Dedifferentiated amniotic fluid mesenchymal stem cell (primary cell): ENCODE data around the gene SEPTIN8.
A peak's percentile ranks its signal among the peaks of the same experiment; 100 is the strongest.

Source experiments
- DNase-seq: peaks from one replicate; pipeline ENCODE4 v3.0.0-alpha.2; 2016; ENCODE audit errors: extremely low spot score

Gene SEPTIN8

DNA sequence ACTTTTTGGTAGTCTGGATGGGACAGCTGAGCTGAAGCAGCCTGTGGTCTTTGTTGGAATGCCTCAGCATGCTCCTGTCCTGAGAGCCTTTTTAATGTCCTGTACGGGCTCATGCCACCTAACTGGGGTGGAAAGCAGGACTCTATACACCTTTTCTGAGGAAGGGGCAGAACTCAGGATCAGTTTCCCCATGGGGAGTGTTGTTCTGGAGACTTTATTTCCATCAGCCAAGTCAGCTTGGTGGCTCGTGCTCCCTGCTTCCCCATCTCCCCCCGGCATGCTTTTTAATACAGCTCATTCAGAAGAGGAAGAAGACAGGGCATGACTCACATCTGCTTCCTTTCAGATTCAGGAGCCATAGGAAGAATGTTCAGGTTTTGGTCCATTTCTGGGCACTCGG lies 5.1 kb upstream of the SEPTIN8 start:
- DNase-seq: no peak

DNA sequence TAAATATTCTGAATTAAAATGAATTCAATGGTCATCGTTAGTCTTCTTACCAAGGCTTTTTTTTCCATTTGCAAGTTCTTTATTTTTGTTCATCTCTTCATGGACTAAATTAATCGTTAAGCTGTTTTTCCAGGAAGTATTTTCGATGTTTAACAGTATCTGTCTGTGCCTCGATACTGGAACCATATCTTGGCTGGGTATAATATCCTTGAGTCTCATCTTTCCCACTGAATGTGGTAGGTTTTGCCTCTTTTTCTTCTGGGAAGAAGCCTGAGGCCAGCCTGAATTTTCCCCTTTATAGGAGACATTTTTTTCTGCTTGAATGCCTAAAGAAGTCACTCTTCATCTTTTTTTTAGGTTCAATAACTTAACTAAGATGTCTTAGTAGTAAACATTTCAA lies 4.0 kb upstream of the SEPTIN8 start:
- DNase-seq: no peak

- no peak for DNase-seq
Observed at GRCh38 chr5:132780577-132780976, 3.5 kb upstream of the SEPTIN8 start.

GRCh38 chr5:132779961-132780360 lies 2.9 kb upstream of the SEPTIN8 start:
- no peak for DNase-seq

GRCh38 chr5:132778856-132779255 lies 1.8 kb upstream of the SEPTIN8 start:
- no peak for DNase-seq

- DNase-seq: no peak
Observed at GRCh38 chr5:132778129-132778528, 1.1 kb upstream of the SEPTIN8 start.

DNA sequence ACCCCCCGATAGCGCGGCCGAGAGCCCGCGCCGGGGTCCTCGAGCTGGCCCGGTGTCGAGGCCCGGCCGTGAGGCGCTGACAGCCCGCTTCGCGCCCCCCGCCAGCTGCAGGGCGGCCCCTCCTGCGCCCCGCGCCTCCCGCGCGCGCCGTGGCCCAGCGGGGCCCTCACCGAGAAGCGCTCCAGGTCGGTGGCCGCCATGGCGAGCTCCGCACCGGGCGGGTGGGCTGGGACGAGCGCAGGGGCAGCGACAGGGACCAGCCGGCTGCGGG lies 166 bp downstream of the SEPTIN8 start:
- DNase-seq: no peak

DNA sequence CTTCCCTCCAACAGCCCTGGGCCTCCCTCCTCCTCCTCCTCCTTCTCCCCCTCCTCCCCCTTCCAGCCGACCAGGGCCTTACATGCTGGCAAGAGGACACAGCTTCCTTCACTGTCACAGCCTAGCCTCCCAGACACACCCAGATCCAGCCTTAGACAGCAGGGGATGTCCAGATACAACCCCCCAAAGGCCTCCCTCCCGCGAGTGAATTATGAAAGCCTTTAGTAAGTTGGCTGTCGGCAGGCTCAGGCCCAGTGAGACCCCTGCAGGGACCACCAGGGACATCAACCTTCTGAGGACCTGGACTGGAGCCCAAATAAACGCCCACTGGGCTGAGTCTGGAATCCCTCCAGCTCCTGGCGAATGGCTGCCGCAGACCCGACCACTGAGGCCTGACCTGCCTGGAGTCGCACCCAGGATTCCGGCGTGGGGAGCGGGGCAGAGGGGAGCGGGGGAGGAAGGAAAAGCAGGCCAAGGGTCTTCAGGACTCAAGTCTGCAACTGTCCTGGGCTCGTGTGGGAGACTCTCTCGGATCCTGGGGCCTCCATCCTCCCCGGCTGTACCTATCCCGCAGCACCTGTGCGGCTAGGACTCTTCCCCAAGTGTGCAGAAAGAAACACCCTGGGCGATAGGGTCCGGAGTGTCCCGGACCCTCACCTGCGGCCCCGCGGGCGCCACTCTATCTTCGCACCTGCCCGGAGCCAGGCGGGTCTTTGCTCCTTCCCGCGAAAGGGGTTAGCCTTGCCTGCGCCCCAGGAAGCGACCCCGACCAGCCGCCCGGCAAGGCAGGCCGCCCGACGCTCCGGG lies 705 bp downstream of the SEPTIN8 start:
- peak; percentile 52 for DNase-seq

- peak; percentile 26 for DNase-seq
Observed at GRCh38 chr5:132775476-132775961, 1.5 kb downstream of the SEPTIN8 start.

DNA sequence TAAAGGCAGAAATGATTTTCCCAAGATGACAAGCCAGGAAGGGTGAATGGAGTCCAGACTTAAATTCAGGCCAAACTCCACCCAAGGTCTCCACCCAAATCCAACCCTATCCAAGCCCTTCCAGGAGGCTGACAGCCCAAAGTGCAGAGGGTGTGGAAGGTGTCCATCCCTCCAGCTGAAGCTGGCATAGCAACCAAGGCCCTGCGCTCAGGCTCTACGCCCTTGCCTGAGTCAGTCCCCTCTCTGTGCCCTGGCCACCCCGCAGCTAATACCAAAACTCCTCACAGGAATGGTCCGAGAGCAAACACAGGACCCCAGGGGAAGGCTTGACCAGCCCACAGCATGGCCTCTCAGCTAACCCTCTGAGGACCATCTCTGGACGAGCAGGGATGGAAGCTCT lies 2.1 kb downstream of the SEPTIN8 start:
- no peak for DNase-seq

- no peak for DNase-seq
Observed at GRCh38 chr5:132774406-132774805, 2.6 kb downstream of the SEPTIN8 start.

DNA sequence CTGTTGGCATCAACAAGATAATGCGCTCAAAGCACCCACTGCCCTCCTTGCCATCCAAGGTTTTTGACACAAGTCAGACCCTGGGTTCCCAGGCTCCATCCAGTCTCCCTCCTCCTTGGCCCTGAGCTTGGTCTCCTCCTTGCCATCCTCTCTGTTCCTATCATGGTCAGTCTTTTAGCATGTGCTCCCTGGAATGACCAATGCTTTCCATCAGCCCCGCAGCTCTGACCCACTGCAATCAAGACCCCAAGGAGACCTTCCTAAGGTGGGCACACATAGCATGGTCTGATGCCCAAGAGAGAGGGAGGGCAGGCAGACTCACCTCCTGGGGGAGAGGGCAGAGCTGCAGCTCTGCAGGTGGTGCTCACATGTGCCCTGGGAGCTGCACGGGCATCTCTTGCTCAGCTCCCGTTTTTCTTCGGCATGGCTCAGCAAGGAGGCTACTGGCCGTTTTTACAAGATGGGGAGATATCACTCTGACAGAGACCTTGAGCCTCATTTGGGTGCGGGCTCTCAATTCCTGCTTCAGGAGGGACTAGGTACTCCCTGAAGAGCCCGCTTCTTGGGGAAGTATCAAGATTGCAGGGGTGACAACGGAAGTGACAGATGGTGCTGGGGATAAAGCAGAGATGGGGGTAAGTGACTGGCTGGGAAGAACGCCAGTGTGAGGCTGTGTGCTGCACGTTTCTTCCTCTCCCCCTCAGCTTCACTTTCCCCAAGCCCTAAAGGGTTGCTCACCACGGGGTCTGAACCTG lies 3.3 kb downstream of the SEPTIN8 start:
- no peak for DNase-seq

DNA sequence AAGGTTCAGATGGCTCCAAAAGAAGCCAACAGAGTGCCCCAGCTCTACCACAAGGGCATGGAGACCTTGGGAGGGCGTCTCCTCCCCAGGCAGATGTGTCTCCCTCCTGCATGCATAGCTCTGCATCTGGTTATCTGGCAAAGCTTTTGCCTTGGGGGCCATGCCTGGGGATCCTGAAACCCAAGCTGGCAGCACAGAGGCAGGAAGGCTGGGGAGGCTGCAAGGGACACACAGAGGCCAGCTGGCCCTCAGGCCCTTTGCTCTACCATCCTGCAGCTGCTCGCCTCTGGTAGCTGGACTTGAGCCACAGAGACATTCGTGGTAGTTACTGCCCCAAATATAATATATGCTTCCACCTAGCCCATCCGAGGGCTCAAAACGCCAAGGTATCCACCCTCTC lies 3.9 kb downstream of the SEPTIN8 start:
- no peak for DNase-seq

- DNase-seq: no peak
Observed at GRCh38 chr5:132772291-132773070, 4.6 kb downstream of the SEPTIN8 start.

DNA sequence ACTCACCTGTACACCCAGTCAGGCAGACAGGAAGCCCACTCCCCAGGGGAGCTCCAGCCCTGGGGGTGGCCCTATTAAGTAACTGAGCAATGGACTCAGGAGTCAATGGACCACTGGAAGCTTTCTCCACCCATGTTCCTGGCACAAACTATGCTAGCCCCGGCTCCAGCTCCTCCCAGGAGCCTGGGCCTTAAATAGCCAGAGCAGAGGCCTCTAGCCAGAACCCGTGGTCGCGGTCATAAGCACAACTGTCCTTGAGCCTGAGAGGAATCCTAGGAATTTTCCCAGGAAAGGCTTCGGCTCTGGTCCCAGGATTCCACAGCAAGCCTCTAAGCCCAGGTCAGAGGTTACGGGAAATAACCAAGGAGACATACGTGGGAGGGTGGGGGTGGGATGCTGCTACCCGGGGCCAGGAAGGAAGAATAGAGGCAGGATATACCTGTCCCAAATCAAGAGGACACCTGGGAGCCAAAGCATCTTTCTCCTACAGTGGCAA lies 5.5 kb downstream of the SEPTIN8 start:
- DNase-seq: peak; percentile 40

- DNase-seq: no peak
Observed at GRCh38 chr5:132770476-132771159, 6.4 kb downstream of the SEPTIN8 start.

DNA sequence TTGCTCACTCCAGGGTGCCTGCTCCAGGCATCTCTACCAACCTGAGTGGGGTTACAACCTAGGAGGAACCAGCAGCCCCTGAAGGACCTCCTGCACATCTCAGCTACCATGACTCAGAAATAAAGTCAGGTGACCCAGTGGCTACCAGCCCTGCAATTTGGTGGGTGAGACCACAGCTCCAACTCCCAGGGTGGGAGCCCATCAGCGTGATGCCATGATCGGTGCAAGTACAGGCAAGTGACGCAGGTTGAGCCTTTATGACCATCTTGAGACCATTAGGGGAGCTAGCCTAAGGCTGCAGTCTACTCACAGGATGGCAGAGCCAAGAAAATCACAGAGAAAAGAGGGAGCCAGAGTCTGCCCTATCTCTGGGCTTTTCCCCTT lies 8.6 kb downstream of the SEPTIN8 start:
- DNase-seq: no peak

DNA sequence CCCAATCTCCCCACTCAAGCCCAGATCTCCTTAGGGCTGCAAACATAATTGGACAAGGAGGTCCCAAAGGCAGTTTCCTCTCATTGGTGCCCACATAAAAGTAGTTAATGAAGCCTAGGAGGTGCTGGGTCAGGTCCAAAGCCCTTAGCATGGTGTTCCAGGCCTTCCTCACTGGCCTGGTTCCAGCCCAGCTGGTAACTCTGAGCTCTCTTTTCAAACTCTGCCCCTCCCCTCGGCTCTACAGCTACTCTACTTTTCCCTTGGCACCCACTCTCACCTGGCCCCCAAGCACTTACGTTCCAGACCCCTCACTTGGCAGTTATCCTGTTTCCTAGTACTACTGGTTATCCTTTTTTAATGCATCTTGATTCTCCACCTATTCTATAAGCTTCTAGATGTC lies 9.9 kb downstream of the SEPTIN8 start:
- DNase-seq: no peak

DNA sequence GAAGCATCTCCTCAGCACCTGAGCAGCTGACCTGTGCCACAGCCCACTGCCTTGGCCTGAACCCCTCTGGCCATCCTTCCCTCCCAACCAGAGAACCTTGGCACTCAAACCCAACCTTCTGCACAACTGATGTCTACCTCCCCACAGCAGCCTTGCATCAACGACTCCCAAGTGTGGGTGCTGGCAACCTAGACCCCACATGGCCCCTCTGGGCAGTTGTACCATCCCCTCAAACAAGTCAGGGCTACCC lies 10.3 kb downstream of the SEPTIN8 start:
- DNase-seq: no peak

DNA sequence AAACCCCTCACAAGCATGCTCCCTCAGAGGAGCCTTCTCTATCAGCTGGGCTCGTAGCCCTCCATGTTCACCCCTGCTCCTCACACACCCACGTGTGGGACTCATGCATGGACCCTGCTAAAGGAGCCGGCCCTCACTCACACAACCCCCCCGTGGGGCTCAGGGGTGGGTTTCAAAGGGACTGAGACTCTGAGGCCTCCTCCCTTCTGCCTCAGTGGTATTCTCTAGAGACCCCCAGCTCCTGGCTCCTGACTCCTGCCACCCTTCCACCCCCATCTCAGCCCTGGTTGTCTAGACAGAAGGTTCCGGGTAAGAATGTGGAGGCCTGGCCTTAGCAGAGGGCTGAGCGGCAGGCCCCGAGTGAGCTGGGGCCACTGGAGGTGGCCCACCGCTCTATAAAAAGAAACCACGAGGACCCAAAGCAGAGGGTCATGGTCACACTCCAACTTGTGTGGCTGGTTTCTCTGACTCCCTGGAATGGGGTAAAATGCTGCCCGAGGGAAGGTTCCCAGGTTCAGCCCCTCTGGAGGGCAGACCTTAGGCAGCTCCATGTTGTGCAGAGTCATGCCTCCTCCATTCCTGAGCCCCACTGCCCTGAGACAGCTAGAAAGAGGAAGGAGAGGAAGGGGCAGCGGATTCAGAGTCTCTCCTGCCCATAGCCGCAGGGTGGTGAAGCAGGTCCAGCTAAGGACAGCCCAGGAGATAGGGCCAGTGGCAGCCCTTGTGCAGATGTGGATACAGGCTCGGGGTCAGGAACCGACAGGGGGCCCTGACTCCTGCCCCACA lies 10.8 kb downstream of the SEPTIN8 start:
- no peak for DNase-seq

DNA sequence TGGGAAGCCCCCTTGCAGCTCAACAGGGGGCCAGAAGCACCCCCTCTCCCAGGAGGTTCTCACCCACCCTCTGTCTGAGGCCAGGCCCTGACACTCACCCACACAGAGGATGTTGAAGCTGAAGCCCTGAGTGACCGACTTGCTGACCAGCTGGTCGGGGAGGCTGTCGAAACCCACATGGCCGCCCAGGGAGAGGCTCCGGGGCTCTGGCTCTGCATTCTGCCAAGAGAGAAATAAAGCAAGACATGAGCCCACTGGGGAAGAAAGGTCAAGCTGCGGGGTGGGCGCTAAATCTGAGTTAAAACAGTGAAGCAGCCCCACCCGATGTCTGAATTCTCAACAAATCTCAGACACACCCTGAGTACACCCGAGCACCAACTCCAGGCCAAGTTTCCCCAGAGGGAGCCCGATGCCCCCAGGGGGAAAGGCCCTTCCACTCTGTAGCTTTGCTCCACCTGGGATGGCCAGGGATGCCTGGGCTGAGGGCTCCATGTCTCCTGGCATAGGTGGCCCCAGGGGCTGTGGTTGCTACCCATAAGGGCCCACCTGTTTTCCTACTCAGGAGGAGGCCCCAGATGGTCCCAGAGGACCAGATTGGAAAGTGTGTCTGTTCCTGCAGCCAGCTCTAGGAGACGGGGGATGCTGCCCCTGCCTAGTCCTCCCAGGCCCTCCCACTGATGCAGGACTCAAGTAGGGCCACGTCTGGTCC lies 11.6 kb downstream of the SEPTIN8 start:
- DNase-seq: no peak
